ENCODE measurements around the gene UBASH3A. TPM values are rescaled to one million over a fixed set of nuclear protein-coding genes. Genes with fewer than 3 reads are reported as not detected.

Gene UBASH3A, protein sequence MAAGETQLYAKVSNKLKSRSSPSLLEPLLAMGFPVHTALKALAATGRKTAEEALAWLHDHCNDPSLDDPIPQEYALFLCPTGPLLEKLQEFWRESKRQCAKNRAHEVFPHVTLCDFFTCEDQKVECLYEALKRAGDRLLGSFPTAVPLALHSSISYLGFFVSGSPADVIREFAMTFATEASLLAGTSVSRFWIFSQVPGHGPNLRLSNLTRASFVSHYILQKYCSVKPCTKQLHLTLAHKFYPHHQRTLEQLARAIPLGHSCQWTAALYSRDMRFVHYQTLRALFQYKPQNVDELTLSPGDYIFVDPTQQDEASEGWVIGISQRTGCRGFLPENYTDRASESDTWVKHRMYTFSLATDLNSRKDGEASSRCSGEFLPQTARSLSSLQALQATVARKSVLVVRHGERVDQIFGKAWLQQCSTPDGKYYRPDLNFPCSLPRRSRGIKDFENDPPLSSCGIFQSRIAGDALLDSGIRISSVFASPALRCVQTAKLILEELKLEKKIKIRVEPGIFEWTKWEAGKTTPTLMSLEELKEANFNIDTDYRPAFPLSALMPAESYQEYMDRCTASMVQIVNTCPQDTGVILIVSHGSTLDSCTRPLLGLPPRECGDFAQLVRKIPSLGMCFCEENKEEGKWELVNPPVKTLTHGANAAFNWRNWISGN
- under 1 TPM in 3 of 4 donors, not detected in 1; 0.07 to 0.10 (median 0.10) TPM for polyA plus RNA-seq (ENCODE audit: insufficient read length in 4 of 4)

GRCh38 chr21:42403611-42404231 lies at the start of gene UBASH3A:
TSS of gene UBASH3A (plus strand) at chr21:42403902. CDS start at chr21:42403946, 44 bp downstream.
- DNase-seq (ENCODE audit: low read depth in 4 of 4, low spot score in 3 of 4) = no peak

DNA sequence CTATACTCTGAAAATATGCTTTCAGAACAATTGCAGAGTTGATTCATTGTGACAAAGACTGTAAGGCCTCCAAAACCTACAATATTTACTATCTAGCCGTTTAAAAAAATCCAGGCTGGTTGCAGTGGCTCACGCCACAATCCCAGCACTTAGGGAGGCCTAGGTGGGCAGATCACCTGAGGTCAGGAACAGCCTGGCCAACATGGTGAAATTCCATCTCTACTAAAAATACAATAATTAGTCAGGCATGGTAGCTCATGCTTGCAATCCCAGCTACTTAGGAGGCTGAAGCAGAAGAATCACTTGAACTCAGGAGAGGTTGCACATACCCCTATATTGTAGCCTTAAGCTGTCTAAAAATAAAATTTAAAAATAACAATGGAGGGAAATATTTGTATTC lies 47.7 kb upstream of the UBASH3A start:
- no peak for DNase-seq (ENCODE audit: low read depth in 4 of 4, low spot score in 3 of 4)

- no peak for DNase-seq (ENCODE audit: low read depth in 4 of 4, low spot score in 3 of 4)
Measured at GRCh38 chr21:42356650-42357049, 47.1 kb upstream of the UBASH3A start.

DNA sequence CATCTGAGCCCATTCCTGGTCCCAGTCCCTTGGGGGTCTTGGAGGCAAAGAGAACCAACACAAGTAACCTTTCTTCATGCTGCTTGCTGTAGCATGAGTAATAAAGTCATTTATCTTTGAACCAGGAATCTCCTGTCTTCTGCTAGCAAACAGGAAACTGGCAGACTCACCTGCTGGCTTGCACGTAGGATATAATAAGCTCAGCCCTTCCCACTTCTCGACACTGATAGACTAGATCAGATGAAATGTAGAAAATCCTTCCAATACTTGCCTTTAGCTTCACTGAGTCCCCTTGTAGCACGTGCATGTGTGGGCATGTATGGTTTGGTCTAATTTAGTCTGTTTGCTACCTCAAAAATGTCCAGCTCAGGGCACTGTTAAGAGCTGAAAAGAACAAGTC lies 46.4 kb upstream of the UBASH3A start:
- no peak for DNase-seq (ENCODE audit: low read depth in 4 of 4, low spot score in 3 of 4)

DNA sequence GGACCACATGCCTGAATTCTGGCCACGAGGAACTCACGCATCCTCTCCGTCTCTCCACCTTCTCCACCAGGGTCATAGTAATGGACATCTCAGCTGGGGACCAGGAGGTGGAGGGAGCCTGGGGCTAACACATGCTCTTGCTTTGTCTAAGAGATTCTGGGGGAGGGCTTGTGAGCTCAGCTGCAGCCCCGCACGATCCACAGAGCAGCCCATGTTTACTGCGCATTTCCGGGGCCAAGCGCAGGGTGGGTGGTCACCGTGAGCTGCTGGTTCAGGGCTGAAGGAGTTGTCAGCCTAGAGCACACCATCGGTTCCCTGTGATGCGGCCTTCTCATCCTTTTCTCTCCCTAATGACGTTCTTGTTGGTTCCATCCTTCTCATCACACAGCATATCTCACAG lies 45.4 kb upstream of the UBASH3A start:
- no peak for DNase-seq (ENCODE audit: low read depth in 4 of 4, low spot score in 3 of 4)

- DNase-seq (ENCODE audit: low read depth in 4 of 4, low spot score in 3 of 4) = no peak
Measured at GRCh38 chr21:42358937-42359336, 44.8 kb upstream of the UBASH3A start.

DNA sequence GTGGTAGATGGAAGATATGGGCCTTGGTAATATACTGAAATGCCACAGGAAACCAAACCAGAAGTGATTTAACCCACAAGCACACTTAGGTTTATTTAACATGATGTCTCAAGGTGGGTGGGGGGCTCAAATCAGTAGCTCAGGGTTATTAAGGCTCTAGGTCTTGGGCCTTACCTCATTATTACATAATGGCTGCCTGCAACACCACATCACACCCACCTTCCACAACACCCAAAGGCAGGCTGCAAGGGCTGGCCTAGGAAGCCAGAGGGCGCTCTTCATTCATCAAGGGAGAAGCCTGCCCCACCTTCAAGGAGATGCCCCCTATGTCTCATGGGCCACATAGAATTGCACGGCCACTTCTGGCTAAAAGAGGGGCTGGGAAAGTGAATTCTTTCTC lies 43.4 kb upstream of the UBASH3A start:
- no peak for DNase-seq (ENCODE audit: low read depth in 4 of 4, low spot score in 3 of 4)

DNA sequence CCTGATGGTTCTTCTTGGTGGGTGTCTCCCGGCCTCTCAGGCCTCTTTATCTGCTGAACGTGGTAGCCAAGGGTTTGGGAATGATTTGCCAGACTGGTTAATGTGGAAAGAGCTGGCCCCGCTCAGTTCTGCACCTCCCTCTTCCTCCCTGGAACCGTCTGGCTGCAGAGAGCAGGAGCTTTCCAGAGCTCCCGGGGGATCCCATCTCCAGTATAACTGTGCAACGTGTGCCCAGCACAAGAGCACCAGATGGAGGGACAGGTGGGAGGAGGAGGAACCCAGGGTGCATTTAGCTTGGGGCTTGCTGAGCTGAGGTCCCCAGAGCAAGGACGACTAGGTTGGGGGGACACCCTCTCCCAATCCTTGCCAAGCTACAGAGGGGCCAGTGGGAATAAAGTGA lies 42.4 kb upstream of the UBASH3A start:
- DNase-seq (ENCODE audit: low read depth in 4 of 4, low spot score in 3 of 4) = no peak

DNA sequence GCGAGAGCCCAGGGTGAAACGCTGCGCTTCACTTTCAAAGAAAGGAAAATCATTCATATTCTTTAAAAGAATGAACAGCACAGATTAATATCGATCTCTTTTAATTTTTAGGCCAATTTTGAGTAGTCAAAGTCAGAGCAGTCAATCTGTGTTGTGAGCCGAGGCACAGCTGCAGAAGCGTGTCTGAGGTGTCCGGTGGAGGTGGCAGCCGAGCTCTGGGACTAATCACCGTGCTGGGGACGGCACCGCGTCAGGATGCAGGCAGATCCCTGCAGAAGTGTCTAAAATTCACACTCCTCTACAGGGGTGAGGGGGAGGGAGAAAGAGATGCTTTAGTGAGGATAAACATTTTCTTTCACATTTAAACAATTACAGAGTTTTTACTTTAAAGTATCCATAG lies 41.5 kb upstream of the UBASH3A start:
- no peak for DNase-seq (ENCODE audit: low read depth in 4 of 4, low spot score in 3 of 4)

DNA sequence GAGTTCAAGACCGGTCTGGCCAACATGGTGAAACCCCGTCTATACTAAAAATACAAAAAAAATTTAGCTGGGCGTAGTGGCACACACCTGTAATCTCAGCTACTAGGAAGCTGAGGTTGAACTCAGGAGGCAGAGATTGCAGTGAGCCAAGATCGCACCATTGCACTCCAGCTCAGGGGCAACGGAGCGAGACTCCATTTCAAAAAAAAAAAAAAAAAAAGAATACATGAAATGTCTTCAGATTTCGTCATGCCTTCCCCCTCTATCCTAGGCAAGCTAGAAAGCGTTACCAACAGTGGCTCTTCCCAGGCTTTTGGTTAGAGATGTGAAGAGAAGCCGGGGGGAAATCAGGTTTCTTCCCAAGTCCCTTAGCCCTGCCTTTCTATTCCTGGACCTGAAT lies 41.0 kb upstream of the UBASH3A start:
- DNase-seq (ENCODE audit: low read depth in 4 of 4, low spot score in 3 of 4) = no peak

GRCh38 chr21:42363312-42363711 lies 40.4 kb upstream of the UBASH3A start:
- no peak for DNase-seq (ENCODE audit: low read depth in 4 of 4, low spot score in 3 of 4)

DNA sequence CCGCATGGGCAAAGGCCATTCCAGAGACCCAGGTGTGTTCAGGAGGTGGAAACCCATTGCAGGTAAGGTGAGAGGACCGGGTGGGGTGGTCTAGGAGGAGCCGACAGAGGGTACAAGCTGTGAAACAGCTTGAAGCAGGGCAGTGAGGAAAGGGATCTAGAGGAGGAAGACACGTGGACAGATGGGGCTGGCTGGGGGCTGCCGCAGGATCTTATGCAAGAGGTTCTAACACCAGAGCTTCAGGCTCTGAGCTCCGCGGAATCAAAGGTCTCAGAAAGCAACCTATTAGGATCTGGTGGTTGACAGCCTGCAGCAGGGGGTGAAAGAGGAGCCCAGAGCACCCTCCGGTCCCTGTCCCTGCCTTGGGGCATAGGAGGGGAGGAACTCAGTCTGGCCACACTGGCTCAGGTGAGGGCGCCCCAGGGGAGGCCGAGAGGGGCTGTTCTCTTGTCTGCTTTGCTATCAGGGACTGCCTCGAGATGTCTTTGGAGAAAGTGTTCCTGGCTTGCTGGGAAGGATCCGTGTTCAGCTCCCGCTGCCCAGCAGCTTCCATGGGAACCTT lies 39.3 kb upstream of the UBASH3A start:
- no peak for DNase-seq (ENCODE audit: low read depth in 4 of 4, low spot score in 3 of 4)

GRCh38 chr21:42365770-42366169 lies 37.9 kb upstream of the UBASH3A start:
- no peak for DNase-seq (ENCODE audit: low read depth in 4 of 4, low spot score in 3 of 4)

- DNase-seq (ENCODE audit: low read depth in 4 of 4, low spot score in 3 of 4) = no peak
Measured at GRCh38 chr21:42366292-42367010, 37.3 kb upstream of the UBASH3A start, which contains the start of gene TFF1. TSS of gene TFF1 (minus strand) at chr21:42366535. CDS start at chr21:42366495, 40 bp downstream.

DNA sequence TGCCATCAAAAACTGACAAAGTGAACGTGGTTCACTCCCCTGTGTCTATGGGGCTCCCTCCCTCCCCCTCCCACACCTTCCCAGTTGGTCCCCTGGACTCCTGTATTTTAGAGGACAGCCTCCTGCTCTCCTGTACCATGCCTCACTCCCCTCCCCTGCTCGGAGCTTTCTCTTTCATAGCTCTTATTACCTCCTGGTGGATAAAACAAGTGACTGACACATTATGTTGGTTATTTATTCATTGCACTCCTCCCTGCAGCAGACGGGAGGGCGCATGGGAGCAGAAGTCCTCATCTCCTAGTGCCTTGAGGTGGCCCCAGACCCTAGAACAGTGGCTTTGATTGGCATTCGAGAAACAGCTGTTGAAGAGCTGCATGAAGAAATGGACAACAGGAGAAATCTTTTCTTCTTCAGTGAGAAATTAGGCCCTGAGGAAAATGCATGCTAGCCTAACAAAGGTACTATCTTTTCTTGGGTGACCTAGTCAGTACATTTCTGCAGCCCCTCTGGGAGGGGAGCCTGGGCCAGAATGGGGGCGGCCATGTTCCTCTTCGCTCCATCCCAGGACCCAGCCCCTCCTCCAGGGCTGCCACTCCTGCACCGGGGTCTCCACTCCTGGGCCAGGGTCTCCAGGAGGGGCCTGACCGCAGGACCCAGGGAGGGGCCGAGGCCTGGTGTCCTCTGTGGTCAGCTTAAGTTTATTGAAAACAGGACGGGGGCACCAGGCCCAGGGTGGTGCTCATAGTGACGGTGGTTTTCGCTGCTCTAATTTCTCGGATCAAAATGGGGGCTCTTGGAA lies 36.1 kb upstream of the UBASH3A start:
- DNase-seq (ENCODE audit: low read depth in 4 of 4, low spot score in 3 of 4) = no peak

DNA sequence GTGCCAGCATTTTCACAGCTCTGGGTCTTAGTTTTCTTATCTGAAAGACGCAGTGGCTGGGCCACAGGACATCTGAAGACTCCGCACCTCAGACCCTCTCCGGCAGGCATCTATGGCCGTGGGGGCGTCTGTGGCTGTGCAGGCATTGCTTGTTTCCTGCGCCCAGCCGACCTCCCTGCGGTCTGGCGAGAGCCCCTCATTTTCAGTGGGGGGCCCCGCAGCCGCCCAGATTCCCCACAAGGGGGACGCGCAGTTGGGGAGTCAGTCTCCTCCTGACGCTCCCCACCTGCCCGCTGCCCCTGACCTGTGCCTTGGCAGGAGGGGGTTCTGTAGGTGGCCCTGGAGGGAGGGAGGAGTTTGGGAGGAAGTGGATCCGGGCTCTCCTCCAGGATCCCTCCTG lies 33.9 kb upstream of the UBASH3A start:
- no peak for DNase-seq (ENCODE audit: low read depth in 4 of 4, low spot score in 3 of 4)

DNA sequence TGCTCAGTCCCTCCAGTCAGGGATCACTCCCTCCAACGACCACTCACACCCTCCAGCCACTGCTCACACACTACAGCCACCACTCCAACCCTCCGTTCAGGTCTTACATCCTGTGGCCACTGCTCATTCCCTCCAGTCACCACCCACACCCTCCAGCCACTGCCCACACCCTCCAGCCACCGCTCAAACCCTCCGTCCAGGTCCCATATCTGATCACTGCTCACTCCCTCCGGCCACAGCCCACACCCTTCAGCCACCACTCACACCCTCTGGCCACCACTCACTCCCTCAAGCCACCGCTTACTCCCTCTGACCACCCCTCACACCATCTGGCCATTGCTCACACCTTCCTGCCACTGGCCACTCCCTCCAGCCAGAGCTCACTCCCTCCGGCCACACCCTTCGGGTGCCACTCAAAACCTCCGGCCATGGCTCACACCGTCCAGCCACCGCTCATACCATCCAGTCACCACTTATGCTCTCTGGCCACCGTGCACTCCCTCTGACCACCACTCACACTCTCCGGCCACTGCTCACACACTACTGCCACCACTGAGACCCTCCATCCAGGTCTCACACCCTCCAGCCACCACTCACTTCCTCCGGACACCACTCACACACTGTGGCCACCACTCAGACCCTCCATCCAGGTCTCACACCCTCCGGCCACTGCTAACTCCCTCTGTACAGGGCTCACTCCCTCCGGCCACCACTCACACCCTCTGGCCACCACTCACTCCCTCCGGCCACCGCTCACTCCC lies 32.6 kb upstream of the UBASH3A start:
- DNase-seq (ENCODE audit: low read depth in 4 of 4, low spot score in 3 of 4) = no peak

- DNase-seq (ENCODE audit: low read depth in 4 of 4, low spot score in 3 of 4) = no peak
Measured at GRCh38 chr21:42373196-42373907, 30.4 kb upstream of the UBASH3A start.

Data from right renal pelvis (tissue), 4 donors.